Stimulated activated CD4-positive, alpha-beta T cell treated with anti-CD3 and anti-CD28 coated beads, Interleukin-1b, Interleukin-23, amount 100 ng/mL, for 48 hours (primary cell): ENCODE results near the gene ALDH3A2.
A peak's percentile ranks its signal among the peaks of the same experiment; 100 is the strongest.

Experiments
- DNase-seq: peaks from one replicate; pipeline ENCODE4 v3.0.0-alpha.2; 2020

ALDH3A2 gene

DNA sequence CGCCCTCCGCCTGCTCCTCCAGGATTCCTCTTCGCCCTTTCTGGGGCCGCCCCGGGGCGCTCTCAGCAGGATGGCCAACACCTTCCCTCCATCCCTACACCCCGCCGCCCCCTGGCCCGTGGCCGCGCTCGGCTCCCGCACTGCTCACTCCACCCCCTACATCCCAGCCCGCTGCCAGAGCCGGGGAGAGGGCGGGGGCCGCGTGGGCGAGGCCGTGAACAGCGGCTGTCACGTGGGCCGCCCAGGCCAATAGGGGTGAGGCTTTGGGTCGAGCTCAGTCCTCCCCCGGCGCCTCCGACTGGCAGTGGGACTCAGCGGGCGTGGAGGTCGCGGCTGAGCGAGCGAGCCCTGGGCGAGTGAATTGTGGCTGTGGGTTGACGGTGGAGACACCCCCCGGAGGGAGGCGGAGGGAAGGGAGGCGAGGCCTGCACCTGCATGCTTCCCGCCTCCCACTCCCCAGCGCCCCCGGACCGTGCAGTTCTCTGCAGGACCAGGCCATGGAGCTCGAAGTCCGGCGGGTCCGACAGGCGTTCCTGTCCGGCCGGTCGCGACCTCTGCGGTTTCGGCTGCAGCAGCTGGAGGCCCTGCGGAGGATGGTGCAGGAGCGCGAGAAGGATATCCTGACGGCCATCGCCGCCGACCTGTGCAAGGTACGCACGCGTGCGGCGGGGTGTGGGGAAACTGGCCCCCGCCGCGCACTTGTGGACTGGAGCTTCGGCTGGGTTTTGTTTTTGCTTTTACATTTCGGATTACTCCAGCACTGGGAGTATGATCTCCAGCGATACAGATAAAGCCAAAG is at the start of gene ALDH3A2:
TSS of gene ALDH3A2 (plus strand) at position 277 of the 799 bp plus-strand sequence. CDS start at position 498, 221 bp downstream.
- DNase-seq = peak; percentile 94

DNA sequence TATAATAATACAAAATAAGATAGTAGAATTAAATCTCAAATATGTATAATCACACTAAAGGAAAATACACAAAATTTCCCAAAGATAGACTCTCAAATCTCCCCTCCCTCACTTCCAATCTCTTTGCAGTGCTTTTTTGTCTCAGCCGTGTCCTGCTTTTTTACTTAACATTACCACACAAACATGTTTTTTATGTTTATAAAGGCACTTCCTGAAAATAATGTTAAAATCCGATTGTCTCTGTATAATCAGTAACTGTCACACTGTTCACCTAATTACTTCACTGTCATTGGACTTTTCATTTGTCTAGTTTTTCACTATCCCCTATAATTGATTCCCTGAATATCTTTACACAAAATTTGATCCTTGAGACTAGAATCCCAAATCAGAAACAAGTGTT is 38.2 kb upstream of the ALDH3A2 start:
- DNase-seq = no peak

DNA sequence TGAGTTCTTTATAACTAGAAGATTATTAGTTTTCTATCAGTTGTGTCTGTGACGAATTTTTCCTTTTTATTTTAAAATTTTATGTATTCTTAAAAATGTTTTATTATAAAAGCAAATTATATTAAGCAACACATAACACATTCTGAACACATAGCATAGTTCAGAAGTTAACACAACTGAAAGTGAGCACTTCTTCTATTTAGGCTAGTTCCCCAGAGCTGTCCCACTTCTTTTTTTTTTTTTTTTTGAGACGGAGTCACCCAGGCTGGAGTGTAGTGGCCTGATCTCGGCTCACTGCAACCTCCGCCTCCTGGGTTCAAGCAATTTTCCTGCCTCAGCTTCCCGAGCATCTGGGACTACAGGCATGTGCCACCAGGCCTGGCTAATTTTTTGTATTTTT is 37.7 kb upstream of the ALDH3A2 start:
- DNase-seq = no peak

DNA sequence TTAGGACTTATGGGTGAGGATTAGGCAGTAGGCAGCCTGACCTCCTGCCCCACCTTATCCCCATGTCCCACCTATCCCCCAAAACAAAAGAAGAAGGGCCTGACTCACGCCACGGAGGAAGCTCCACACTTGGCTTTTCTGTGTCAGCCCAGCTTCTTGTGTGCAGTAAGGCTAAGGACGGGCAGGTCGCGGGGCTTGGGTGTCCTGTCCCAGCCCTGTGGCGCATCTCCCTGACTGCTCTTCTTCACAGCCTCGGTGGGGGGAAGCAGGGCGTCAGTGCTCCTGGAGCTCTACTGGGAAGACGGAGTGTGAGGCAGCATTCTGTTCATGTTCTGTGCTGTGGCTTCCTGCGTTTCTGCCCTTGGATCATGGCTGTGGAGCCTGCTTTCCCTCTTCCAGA is 34.6 kb upstream of the ALDH3A2 start:
- DNase-seq = no peak

DNA sequence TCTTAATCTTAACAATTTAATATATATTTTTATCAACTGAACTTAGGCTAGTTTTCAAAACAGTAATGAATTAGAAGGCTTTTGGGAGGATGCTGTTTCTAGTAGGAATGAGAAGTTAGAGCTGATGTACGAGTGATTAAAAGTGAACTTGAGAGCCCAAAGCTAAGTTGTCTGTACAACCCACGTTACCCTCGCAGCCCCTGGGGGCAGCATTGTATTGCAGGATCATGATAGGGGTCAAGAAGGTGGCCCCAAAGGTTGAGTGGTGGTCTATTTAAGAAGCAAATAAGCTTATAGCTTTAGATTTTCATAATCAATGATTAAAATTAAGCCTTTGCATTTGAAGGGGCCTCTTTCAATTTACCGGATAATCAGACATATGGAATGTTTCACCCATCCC is 33.7 kb upstream of the ALDH3A2 start:
- DNase-seq = no peak

DNA sequence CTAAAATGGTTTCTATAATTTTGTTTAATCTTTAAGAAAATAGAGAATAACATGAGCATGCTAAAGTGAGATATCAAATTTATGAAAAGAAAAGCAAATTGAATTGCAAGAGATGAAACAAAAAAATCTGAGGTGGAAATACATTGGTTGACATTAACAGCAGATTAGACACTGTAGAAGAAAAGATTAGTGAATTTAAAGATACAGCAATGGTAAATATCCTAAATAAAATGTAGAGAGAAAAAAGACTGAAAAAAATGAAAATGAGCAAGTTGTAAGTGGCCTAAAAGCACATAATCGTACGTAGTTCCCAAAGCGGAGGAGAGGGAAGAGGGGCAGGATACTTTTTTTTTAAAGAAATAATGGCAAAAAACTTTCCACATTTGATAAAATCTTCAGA is 30.5 kb upstream of the ALDH3A2 start:
- DNase-seq = no peak

DNA sequence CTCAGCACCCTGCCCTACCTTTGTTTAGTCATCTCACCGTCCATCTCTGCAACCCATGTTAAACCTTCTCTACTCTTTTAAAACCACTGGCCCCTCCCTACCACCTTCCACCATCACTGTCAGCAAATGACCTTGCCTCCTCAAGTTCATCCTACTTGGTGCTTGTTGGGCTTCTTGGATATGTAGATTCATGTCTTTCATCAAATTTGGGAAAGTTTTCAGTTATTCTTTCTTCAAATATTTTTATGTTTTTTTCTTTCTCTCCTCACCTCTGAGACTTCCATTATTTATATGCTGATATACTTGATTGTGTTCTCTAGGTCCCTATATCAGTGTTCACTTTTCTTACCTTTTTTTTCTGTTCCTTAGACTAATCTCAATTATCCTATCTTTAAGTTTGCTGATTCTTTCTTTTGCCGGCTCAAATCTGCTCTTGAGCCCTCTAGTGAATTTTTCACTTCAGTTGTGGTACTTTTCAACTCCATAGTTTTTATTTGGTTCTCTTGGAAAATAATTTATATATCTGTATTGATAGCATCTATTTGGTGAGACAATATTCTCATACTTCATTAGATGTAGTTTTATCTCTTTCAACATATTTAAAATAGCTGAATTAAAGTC is 28.7 kb upstream of the ALDH3A2 start:
- no peak for DNase-seq

DNA sequence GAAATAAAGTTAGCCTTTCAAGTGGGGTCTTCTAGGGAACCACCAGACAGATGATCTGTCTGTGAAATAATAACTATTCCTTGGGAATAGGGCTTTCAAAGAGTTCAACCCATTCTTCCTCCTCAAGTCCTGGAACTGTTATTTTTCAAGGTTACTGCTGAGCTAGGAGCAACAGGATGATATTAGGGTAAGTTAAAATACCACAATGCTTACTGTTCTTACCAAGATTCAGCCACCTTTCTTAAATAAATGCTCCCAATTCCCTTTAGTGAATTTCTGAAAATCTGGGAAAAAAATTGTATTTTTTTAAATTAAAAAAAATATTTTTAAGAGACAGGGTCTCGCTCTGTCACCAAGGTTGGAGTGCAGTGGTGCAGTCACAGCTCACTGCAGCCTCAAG is 26.9 kb upstream of the ALDH3A2 start:
- DNase-seq = no peak

DNA sequence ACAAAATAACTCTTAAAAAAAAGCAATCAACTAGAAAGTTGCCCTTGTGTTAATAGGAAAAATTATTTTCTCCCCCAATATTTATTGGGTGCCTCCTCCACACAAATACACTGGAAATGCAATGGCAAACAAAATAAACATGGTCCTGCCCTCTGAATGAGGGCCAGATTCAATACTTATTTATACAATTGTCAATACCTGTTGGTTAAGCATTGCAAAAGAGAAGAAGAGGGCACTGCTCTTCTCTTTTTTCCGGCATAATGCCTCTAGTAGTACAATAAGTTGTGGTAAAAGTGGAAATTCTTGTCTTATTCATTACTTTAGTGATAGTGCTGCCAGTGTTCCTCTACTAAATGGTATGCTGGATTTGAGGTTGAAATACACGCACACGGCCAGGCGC is 22.5 kb upstream of the ALDH3A2 start:
- no peak for DNase-seq

DNA sequence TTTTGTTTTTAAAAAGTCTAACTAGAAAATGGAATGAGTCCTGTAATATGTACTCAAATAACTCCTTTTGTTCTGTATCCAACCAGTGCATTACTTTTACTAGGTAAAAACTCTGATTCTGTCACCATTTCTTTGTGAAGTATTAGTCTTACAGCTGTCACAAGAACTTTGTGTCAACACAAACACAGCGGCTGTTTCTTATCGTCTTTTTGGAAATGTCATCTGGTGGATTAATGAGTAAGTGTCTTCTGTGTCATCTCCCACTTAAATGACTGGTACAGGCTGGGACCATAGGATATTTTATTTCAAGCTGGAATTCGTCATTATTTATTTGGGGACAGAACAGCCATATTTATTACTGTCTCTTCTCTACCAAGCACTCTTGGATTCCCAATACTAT is 19.1 kb upstream of the ALDH3A2 start:
- no peak for DNase-seq

DNA sequence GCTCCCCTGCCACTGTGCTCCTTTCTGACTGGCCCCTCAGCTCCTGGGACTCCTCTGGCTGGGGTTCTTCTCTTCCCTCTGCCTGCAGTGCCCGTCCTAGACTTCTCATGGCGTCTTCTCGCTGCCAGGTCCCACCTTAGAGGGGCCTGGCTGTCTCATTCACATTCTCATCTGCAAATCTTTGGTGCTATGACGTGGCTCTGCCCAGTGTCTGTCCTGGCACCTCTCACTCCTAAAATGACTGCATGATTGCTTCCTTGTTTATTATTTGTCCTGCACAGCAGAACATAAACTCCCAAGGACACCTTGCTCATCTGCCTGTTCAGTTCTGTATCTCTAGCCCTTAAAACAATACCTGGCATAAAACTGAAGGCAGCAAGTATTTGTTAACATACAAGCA is 18.5 kb upstream of the ALDH3A2 start:
- no peak for DNase-seq

DNA sequence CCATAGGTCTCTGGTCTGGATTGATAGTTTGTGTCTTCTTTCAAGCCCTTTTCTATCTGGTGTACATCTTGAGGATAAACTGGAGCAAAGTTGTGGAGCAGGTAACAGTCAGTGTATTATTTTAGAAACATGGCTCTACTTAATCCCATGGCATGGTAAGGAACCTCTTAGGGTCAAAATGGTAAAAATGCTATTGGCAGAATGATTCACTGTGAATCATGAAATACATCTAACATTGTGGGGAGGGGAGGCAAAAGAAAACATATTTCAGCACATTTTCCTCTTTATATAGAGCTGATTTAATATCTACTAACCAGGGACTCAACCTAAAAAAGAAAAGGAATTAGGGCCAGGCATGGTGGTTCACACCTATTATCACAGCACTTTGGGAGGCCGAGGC is 17.9 kb upstream of the ALDH3A2 start:
- no peak for DNase-seq

DNA sequence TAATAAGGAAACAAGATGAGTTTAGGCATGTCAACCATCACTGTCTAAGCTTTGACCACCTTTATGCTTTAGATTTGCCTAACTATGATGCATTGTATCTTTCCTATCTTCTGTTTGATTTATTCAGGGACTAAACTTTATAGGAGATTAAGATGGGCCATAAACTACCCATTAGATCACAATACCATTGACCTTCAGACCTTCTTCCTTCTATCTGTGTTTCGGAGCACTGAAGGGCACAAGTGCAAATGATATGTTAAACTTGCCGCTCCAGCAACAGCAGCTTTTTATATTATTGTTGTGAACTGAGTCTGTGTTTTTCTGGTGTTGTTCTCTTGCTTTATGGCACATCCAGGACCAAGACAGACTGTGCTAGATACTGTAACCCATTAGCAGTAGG is 16.6 kb upstream of the ALDH3A2 start:
- DNase-seq = no peak

DNA sequence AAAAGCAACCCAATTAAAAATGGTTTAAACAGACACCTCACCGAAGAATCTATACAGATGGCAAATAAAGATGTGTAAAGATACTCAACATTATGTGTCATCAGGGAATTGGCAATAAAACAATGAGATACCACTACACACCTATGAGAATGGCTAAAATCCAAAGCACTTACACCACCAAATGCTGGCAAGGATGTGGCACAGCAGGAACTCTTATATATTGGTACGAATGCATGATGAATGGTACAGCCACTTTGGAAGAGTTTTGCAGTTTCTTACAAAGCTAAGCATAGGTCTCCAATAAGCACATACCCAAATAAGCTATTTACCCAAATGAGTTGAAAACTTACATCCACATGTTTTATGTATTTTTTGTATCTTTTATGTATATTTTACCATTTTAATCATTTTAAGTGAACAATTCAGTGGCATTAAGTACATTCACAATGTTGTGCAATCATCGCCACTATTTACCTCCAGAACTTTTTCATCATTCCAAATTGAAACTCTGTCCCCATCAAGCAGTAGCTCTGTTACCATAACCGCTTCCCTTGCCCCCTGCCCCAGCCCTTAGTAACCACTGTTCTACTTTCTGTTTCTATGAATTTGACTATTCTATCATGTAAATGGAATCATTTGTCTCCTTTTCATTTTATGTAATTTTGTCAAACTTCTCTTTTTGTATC is 6.7 kb upstream of the ALDH3A2 start:
- no peak for DNase-seq

DNA sequence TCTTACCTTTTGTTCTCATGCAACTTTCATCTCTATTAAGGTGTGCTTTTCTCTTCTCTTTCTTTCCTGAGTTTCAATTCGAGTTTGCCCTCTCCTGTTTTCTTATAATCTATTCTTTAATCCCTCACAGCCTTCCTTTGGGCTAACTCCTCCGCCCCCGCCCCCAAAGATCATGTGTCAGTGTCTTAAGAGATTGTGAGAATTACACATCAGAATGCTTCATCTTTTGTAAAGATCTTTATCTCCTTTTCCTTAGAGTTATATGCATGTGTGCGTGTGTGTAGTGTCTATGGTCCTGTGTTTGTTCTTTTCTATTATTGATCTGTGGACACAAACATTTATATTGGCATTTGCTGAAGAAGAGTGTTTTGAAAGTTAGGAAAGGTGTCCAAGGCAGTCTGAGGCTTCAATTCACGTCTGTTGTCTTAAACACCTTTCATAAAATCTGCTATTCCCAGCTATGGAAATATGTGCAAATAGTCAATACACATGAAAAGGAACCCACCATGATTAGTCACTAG is 6.1 kb upstream of the ALDH3A2 start:
- DNase-seq = no peak

DNA sequence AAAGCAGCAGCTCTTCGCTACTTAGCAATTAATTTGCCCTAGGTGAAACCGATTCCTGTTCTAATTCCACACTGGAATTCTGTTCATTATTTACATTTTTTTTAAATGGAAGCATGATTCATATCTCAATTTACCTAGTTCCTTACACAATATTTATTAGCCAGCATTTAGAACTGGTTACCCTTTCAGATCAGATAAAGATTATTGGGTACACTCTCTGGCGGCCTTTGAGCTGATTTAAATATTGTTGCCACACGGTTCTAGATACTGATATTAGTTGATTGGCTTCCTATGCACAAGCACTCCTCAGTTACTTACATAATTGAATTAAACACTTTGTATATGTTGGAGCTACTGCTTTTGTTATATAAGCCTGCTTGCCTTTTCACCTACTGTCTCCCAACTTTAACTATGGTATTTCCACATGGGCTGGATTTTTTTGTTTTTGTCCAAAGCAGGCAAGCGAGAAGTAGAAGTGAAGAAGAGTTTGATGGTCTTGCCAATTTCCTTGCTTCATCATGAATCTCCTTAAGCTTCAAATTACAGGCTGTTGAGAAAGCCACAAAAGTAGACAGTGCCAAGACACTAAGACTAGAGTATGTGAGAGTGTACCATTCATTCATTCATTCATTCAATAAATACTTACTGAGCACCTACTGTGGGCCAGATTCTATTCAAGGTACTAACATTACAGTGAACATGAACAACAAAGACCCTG is 3.9 kb upstream of the ALDH3A2 start:
- no peak for DNase-seq

DNA sequence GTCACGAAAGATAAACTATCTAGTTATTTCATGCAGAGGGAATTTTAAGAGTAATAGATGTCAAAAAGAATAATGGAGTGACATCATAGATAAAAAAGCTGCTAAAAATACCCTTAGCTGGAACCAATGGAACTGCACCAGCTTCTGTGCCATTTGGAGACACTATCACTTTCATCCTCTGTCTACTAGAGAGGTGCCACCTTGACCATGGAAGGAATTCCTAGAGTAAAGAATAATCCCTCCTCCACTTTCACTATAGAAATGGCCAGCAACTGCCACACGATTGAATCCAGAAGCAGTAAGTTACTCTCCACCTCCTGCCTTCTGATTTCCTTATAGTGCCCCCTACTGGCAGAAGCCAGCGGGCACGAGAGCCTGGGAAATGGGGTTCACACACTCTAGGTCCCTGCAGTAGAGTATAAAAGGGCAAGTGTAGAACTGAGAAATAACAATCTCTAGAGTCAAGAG is 2.8 kb upstream of the ALDH3A2 start:
- peak; percentile 57 for DNase-seq

DNA sequence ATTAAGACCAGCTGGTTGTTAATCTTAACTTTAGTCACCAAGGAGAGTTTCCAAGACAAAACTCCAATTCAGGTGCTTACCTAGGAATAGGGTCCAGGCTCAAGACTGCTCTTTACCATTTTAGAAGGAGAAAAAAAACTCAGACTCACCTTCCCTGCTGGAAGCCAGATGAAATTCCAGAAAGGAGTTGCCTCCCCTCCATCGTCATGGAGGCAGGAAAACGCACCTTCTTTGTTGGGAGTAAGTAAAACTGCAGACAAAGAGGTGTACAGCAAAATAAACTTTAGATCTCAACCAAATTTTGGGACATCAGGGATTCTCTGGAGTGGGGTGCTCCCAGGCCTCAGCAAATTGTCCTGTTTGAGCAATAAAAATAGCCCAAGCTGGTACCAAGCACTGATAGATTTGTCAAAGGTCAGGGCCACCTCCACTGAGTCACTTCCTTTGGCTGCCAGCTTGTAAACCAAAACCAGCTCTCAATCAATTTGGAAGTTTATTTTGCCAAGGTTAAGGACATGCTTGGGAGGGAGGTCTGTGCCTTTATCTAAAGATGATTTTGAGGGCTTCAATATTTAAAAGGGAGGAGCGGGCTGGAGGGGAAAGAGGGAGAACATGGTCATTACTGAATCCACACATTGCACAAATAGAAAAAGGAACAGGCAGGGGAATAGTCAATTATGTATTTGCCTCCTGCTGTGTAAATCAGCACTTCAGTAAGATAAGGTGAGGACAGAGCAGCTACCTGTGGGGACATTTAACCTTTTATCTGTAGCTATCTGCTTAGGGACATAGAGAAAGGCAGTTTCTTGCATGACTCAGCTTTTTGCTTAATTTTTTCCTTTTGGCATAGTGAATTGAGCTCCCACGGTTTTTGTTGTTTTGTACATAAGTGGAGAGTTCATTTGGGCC is 1.5 kb upstream of the ALDH3A2 start:
- DNase-seq = no peak

DNA sequence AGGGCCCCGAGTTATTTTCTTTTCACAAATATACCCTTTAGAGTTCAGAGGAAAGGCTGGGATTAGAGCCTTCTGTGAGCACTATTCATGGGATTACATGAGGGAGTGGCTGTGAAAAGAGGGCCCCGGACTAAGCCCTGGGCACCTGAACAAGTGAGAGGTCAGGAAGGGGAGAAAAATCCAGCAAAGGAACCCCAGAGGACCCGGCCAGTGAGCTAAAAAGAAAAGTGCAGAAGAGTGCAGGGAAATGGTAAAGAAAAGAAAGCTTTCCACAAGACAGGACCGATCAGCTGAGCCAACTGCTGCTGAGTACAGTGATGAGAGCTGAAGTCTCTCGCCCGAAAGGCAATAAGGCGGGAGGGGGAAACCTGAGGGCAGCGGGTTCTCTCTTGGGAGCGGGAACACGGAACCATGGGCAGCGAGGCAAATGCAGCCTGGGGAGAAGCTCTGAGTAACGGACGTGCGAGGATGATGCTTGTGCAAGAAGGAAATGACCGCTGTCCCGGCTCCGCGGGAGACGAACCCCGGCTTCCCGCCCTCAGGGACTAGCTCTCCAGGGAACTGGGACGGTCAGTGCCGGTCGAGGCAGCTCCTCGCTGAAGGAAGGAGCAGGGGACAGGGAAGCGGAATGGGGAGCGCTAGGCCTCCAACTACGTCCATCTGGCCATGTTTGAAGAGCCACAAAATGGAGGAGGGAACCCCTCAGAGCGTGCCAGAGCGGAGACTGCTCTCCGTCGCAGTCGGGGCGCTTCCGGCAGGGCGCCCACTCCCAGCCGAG is 665 bp upstream of the ALDH3A2 start:
- peak; percentile 25 for DNase-seq

DNA sequence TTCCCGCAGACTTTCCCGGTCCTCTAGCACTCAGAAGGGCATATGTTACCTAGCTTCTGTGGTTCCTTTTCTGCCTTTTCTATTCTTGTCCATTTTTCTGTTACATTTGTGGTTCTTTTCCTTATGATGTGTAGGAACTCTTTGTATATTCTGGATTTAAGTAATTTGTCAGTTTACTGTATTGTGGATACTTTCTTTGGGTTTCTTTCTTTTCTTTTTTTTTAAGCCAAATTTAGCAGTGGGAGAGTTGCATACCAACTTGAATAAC is 657 bp downstream of the ALDH3A2 start:
- DNase-seq = no peak

DNA sequence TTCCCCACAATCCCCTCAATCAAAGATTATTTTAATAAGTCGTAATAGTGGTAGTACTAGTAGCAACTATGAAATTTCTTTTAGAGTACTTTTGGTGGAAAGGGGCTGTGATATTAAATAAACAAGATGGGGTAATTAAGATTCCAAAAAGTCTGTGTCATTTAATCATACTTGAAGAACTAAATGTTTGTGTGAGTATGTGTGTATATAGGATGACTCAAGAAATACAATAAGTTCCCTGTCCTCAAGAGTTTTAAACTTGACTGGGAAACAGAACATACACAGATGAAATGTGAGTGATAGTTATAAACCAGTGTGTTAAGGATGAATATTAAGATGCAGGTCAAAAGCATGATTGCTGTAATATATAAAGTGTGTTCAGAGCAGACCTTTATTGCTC is 2.3 kb downstream of the ALDH3A2 start:
- DNase-seq = no peak
